ENCODE measurements around the gene IGSF8. TPM values are rescaled to one million over a fixed set of nuclear protein-coding genes. Genes with fewer than 3 reads are reported as not detected.

IGSF8 gene
- total RNA-seq, 1 experiment from 2014 or later = 14.0 TPM

DNA sequence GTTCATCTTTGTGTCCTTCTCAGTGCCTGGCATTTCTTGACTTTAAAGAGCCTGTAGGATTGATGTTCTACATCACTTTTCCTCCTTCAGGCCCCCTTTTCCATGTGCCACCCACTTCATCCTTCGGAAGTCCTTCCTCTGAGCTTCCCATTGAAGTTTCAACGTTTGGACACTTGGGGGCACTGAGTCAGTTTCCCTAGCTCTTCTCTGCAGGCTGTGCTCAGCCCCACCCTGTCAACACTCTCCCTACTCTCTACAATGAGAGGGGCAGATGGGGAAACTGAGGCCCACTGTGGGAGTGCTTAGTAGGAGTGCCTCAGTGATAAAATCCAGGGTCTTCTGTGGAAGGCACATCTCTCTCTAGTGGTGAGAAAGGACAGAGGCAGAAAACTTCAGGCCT lies 40.3 kb downstream of the IGSF8 start:
- BruUV-seq (replicated peaks) = no TSS peak

DNA sequence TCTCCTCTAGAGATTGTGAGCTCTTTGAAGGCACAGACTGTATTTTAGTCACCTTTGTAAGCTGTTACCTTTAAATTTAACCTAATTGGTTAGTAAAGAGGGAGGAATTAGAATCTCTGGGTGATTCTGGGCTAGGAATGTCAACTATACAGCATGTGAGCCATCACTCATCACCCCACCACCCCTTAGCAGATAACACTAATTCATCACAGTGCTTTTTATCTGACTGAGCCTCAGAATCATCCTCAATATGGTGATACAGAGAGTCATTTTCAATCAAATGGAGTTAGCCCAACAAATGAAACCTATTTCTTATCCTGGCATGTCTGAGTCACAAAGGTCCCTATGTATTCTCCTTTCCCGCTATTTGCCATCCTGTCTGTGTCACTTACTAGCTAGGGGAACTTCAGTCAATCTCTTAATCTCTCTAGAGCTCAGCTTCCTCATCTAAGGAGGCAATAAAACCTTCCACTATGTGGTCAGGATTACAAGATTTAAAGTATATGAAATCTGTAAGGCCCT lies 41.7 kb downstream of the IGSF8 start:
- Histone ChIP-seq H3K4me1 (ENCODE audit: insufficient read depth, low read length, poor library complexity, severe bottlenecking) (no peaks in the 10 kb centered on the region), H3K27ac (ENCODE audit: low read depth, low read length, poor library complexity, severe bottlenecking) (no peak overlapping the region), H3K9me3 (ENCODE audit: low read depth, low read length, poor library complexity, severe bottlenecking) (no peaks in the 10 kb centered on the region), H3K27me3 (replicated peaks; ENCODE audit: insufficient read depth, low read depth, low read length, poor library complexity) (peaks cover 52% of the 10 kb centered on the region), H3K4me3 (ENCODE audit: low read depth, low read length, poor library complexity, severe bottlenecking) (no peak overlapping the region), H3K36me3 (ENCODE audit: insufficient read depth, low read length, poor library complexity, severe bottlenecking) (no peaks in the 10 kb centered on the region)
- CTCF ChIA-PET = interaction anchor here (2.5 kb wide), 1 partner anchor 22 kb away, joined by 17 read pairs; no protein-coding TSS in a partner anchor
- POLR2A ChIA-PET (ENCODE audit: low non-redundant PET) = no interaction called here
- no peak for DNase-seq (ENCODE audit: low spot score)
- BruUV-seq (replicated peaks) = no TSS peak
- TF ChIP-seq, protein P1, sequence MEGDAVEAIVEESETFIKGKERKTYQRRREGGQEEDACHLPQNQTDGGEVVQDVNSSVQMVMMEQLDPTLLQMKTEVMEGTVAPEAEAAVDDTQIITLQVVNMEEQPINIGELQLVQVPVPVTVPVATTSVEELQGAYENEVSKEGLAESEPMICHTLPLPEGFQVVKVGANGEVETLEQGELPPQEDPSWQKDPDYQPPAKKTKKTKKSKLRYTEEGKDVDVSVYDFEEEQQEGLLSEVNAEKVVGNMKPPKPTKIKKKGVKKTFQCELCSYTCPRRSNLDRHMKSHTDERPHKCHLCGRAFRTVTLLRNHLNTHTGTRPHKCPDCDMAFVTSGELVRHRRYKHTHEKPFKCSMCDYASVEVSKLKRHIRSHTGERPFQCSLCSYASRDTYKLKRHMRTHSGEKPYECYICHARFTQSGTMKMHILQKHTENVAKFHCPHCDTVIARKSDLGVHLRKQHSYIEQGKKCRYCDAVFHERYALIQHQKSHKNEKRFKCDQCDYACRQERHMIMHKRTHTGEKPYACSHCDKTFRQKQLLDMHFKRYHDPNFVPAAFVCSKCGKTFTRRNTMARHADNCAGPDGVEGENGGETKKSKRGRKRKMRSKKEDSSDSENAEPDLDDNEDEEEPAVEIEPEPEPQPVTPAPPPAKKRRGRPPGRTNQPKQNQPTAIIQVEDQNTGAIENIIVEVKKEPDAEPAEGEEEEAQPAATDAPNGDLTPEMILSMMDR (conservative IDR thresholded peaks at IDR 0.05; ENCODE audit: low read depth, low read length) = no peak
- no peak for TF ChIP-seq EZH2 (IDR thresholded peaks at IDR 0.05; ENCODE audit: borderline replicate concordance, low read depth, low read length, poor library complexity, severe bottlenecking)
- intact Hi-C loops (cut with micrococcal nuclease; ENCODE audit: unreplicated experiment) = no loop called here

More for the DNA sequence above, 40.3 kb downstream of the IGSF8 start:
- intact Hi-C loops (cut with micrococcal nuclease; ENCODE audit: unreplicated experiment) = no loop called here
- POLR2A ChIA-PET (ENCODE audit: low non-redundant PET) = no interaction called here
- Histone ChIP-seq H3K36me3 (ENCODE audit: insufficient read depth, low read length, poor library complexity, severe bottlenecking) (no peaks in the 10 kb centered on the region), H3K4me1 (ENCODE audit: insufficient read depth, low read length, poor library complexity, severe bottlenecking) (no peaks in the 10 kb centered on the region), H3K27me3 (replicated peaks; ENCODE audit: insufficient read depth, low read depth, low read length, poor library complexity) (peaks cover 38% of the 10 kb centered on the region), H3K4me3 (ENCODE audit: low read depth, low read length, poor library complexity, severe bottlenecking) (no peak overlapping the region), H3K27ac (ENCODE audit: low read depth, low read length, poor library complexity, severe bottlenecking) (no peak overlapping the region), H3K9me3 (ENCODE audit: low read depth, low read length, poor library complexity, severe bottlenecking) (no peaks in the 10 kb centered on the region)
- no peak for TF ChIP-seq EZH2 (IDR thresholded peaks at IDR 0.05; ENCODE audit: borderline replicate concordance, low read depth, low read length, poor library complexity, severe bottlenecking)
- TF ChIP-seq, protein P1 (conservative IDR thresholded peaks at IDR 0.05; ENCODE audit: low read depth, low read length) = peak; percentile 52
- CTCF ChIA-PET = interaction anchor here (0.9 to 2.5 kb wide), 4 partner anchors 18 to 318 kb away, joined by 4 to 17 read pairs (median 6); no protein-coding TSS in a partner anchor
- DNase-seq (ENCODE audit: low spot score) = peak; percentile 18

DNA sequence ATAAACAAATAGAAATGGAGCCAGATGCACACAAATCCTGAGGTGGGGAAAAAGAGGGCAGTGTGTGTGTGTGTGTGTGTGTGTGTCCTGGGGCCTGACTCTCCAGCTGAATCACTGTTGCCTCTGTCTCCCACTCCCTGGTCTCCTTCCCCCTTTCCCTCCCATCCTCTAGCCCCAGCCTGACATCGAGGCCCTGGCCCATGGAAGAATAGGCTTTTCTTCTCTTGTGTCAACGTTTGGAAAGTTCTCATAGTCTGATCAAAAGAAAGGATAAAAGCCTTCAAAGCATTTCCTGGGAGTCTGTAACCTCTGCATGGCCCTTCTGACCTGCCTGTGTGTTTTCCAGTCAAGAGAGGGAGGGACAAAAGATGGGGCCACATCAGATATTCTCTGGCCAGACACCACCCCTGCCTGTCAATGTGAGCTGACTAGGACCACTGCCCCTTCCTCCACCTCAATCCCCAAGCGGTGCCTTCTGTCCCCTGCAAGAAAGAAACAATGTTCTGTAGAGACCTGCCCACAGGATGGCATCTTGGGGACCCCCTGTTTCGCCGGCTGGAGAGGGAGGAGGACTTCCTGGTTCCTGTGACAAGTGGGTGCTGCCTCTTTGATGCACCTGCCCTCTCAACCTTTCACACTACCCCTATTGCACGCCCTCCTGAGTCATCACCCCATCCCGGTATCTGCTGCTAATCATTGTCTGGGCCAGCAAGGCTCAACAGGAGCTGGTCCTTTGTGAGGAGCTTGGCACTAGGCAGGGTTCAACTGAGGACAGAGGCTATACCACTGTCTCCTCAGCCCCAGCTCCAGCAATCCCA lies 44.7 kb downstream of the IGSF8 start:
- BruUV-seq (replicated peaks) = no TSS peak
- TF ChIP-seq, protein P1 (conservative IDR thresholded peaks at IDR 0.05; ENCODE audit: low read depth, low read length) = no peak
- no peak for TF ChIP-seq EZH2 (IDR thresholded peaks at IDR 0.05; ENCODE audit: borderline replicate concordance, low read depth, low read length, poor library complexity, severe bottlenecking)
- intact Hi-C loops (cut with micrococcal nuclease; ENCODE audit: unreplicated experiment) = no loop called here
- H3K4me3 ChIP-seq (ENCODE audit: low read depth, low read length, poor library complexity, severe bottlenecking) = no peak overlapping the region
- peaks cover 55% of the 10 kb centered on the region for H3K27me3 ChIP-seq (replicated peaks; ENCODE audit: insufficient read depth, low read depth, low read length, poor library complexity)
- ChIA-PET POLR2A (ENCODE audit: low non-redundant PET) (no interaction called here), CTCF (no interaction called here)
- no peak for DNase-seq (ENCODE audit: low spot score)
- no peaks in the 10 kb centered on the region for H3K36me3 ChIP-seq (ENCODE audit: insufficient read depth, low read length, poor library complexity, severe bottlenecking)
- no peaks in the 10 kb centered on the region for H3K4me1 ChIP-seq (ENCODE audit: insufficient read depth, low read length, poor library complexity, severe bottlenecking)
- H3K27ac ChIP-seq (ENCODE audit: low read depth, low read length, poor library complexity, severe bottlenecking) = no peak overlapping the region
- no peaks in the 10 kb centered on the region for H3K9me3 ChIP-seq (ENCODE audit: low read depth, low read length, poor library complexity, severe bottlenecking)

Measured in A673 (cell line).